Kidney (tissue), 14 donors: Measurements from ENCODE around the gene SLC12A3. TPM values are rescaled to one million over a fixed set of nuclear protein-coding genes. Genes with fewer than 3 reads are reported as not detected.
A peak's percentile ranks its signal among the peaks of the same experiment; 100 is the strongest.

Experiments used
- DNase-seq, 5 donors: peaks; one replicate each; pipeline ENCODE4 v3.0.0-alpha.2; 2013 to 2020
- FAIRE-seq: peaks from 2 replicates; lab custom pipeline; 2012; peaks lifted over from hg19 to GRCh38; lab: Jason Lieb, UNC
- H3K27ac ChIP-seq, 2 donors: one replicate each; pipeline ENCODE4 v1.7.0; 2013; ENCODE audit warnings: low read depth in 2 of 2, low read length in 2 of 2, inconsistent platforms in 1 of 2
- H3K27me3 ChIP-seq: one replicate; pipeline ENCODE4 v1.7.1; 2013; ENCODE audit warnings: low read length, inconsistent platforms; ENCODE audit not compliant: control insufficient read depth, insufficient read depth
- H3K36me3 ChIP-seq, 3 donors: one replicate each; pipeline versions ENCODE4 v1.7.0 to v1.7.1; 2013; ENCODE audit warnings: low read length in 3 of 3, control low read depth in 1 of 3, inconsistent platforms in 1 of 3; ENCODE audit not compliant: insufficient read depth in 3 of 3, control insufficient read depth in 2 of 3
- H3K4me1 ChIP-seq, 3 donors: one replicate each; pipeline versions ENCODE4 v1.7.0 to v1.7.1; 2013; ENCODE audit warnings: low read length in 3 of 3, inconsistent platforms in 1 of 3, low read depth in 1 of 3; ENCODE audit not compliant: control insufficient read depth in 2 of 3, insufficient read depth in 2 of 3
- H3K4me3 ChIP-seq, 3 donors: one replicate each; pipeline versions ENCODE4 v1.7.0 to v1.8.1; 2013; ENCODE audit warnings: low read length in 3 of 3, control low read depth in 1 of 3, inconsistent platforms in 1 of 3
- H3K9ac ChIP-seq, 3 donors: one replicate each; pipeline versions ENCODE4 v1.7.0 to v1.7.1; 2013; ENCODE audit warnings: low read length in 3 of 3, control low read depth in 1 of 3, inconsistent platforms in 1 of 3
- H3K9me3 ChIP-seq, 3 donors: one replicate each; pipeline versions ENCODE4 v1.7.0 to v1.7.1; 2013; ENCODE audit warnings: low read length in 3 of 3, control low read depth in 1 of 3, inconsistent platforms in 1 of 3; ENCODE audit not compliant: control insufficient read depth in 2 of 3, insufficient read depth in 1 of 3
- CTCF ChIP-seq: IDR thresholded peaks from 3 replicates; pipeline ENCODE4 v1.5.1; 2012; ENCODE audit warnings: mild to moderate bottlenecking, moderate library complexity, borderline replicate concordance; ENCODE audit not compliant: insufficient read depth; ENCODE audit errors: extremely low read depth
- intact Hi-C: fragments of 100-400 bp; cut with DNase I; formaldehyde crosslinking; loops from one replicate; pipeline ENCODE4 v1.11.1; 2022
- polyA plus RNA-seq: library from polyadenylated mRNA; stranded (reverse); fragments of 350-450 nt; fragmentation: Illumina TruSeq; extraction: RNeasy Lipid Tissue Mini Kit (QIAGEN cat#74804); gene quantifications from one replicate; pipeline ENCODE4 v1.2.3, GENCODE V29; 2014; ENCODE audit warnings: low read depth, low replicate concordance; ENCODE audit not compliant: insufficient read depth
- total RNA-seq: library from RNA; stranded (reverse); fragmentation: NEBNext Ultra II Directional; extraction: Animal tissue kit (Norgen Biotek cat#: 25700); gene quantifications from one replicate; pipeline ENCODE4 v1.2.1, GENCODE V29; 2021
- donor health status: control.
- donor health status: control.
- donor health status: control.
- donor health status: control.
- donor health status: control.
- donor health status: DM: yes; HTN: yes; CAD: no.
- donor health status: Normal renal cell carcinoma (clear cell type).

The SLC12A3 gene
- total and polyA plus RNA-seq, 2 donors from 2014 or later: 5.4 to 277 TPM

- Histone ChIP-seq H3K4me1 (peaks cover 0 to 26% (median 12%) of the 10 kb centered on the region in 3 donors), H3K9me3 (no peaks in the 10 kb centered on the region), H3K9ac (no peak overlapping the region), H3K27ac (no peak overlapping the region), H3K36me3 (no peaks in the 10 kb centered on the region), H3K4me3 (no peak overlapping the region), H3K27me3 (no peaks in the 10 kb centered on the region)
- DNase-seq (no peak), FAIRE-seq (no peak)
- TF ChIP-seq CTCF: no peak
- intact Hi-C loops: no loop called here
Measured at GRCh38 chr16:56856876-56857447, 8.0 kb upstream of the SLC12A3 start.

- intact Hi-C loops: no loop called here
- FAIRE-seq: no peak
- no peak for TF ChIP-seq CTCF
Measured at GRCh38 chr16:56858374-56858773, 6.6 kb upstream of the SLC12A3 start.

GRCh38 chr16:56859636-56860035, 5.4 kb upstream of the SLC12A3 start:
- Histone ChIP-seq H3K9me3 (no peaks in the 10 kb centered on the region), H3K9ac (peak overlapping the region in 1 of 3 donors; percentile 34), H3K4me3 (no peak overlapping the region), H3K27me3 (no peaks in the 10 kb centered on the region), H3K27ac (no peak overlapping the region), H3K36me3 (no peaks in the 10 kb centered on the region), H3K4me1 (peaks cover 0 to 24% (median 15%) of the 10 kb centered on the region in 3 donors)
- no peak for TF ChIP-seq CTCF
- no peak for FAIRE-seq
- DNase-seq: peak in 1 of 5 donors; percentile 26
- intact Hi-C loops: no loop called here

More at GRCh38 chr16:56858374-56858773, 6.6 kb upstream of the SLC12A3 start:
- no peak overlapping the region for H3K4me3 ChIP-seq
- H3K27me3 ChIP-seq: no peaks in the 10 kb centered on the region
- H3K36me3 ChIP-seq: no peaks in the 10 kb centered on the region
- no peaks in the 10 kb centered on the region for H3K9me3 ChIP-seq
- peak in 1 of 5 donors; percentile 68 for DNase-seq
- H3K9ac ChIP-seq: no peak overlapping the region
- H3K4me1 ChIP-seq: peaks cover 0 to 24% (median 15%) of the 10 kb centered on the region in 3 donors
- H3K27ac ChIP-seq: no peak overlapping the region
